BLaER1 treated with 17β-estradiol and CSF1 and Interleukin-3, amounts not matched to agents 10 nM and 100 nM (cell line): ENCODE measurements around the gene HSPB6.
"Not testable (repeated sequence)": the region's sequence is repeated elsewhere in the genome, so short reads cannot be mapped to it uniquely, and the experiment has no call there.

ENCODE experiments used
- H3K27ac ChIP-seq, 11 experiments: shearing (Covaris generic); formaldehyde crosslinking; 2 replicates each; pipeline ENCODE4 v1.8.1; 2022
- H3K27me3 ChIP-seq, 11 experiments: shearing (Covaris generic); formaldehyde crosslinking; 2 replicates each; pipeline ENCODE4 v1.8.1; 2022
- H3K36me3 ChIP-seq, 11 experiments: shearing (Covaris generic); formaldehyde crosslinking; 2 replicates each; pipeline ENCODE4 v1.8.1; 2022
- H3K4me1 ChIP-seq, 10 experiments: shearing (Covaris generic); formaldehyde crosslinking; 2 replicates each; pipeline ENCODE4 v1.8.1; 2022
- H3K4me2 ChIP-seq, 11 experiments: shearing (Covaris generic); formaldehyde crosslinking; 2 replicates each; pipeline ENCODE4 v1.8.1; 2022
- H3K4me3 ChIP-seq, 10 experiments: shearing (Covaris generic); formaldehyde crosslinking; 2 replicates each; pipeline ENCODE4 v1.8.1; 2022
- H3K9ac ChIP-seq, 11 experiments: shearing (Covaris generic); formaldehyde crosslinking; 2 replicates each; pipeline ENCODE4 v1.8.1; 2022
- H3K9me3 ChIP-seq, 11 experiments: shearing (Covaris generic); formaldehyde crosslinking; replicated peaks in 1 of 11; 2 replicates each; pipeline ENCODE4 v1.8.1; 2022
- H4K20me1 ChIP-seq, 11 experiments: shearing (Covaris generic); formaldehyde crosslinking; 2 replicates each; pipeline ENCODE4 v1.8.1; 2022
- Cebpa-rat ChIP-seq, 11 experiments: shearing (Covaris generic); IDR thresholded peaks; 2 replicates each; pipeline ENCODE4 v1.8.1; 2022

Gene HSPB6

DNA sequence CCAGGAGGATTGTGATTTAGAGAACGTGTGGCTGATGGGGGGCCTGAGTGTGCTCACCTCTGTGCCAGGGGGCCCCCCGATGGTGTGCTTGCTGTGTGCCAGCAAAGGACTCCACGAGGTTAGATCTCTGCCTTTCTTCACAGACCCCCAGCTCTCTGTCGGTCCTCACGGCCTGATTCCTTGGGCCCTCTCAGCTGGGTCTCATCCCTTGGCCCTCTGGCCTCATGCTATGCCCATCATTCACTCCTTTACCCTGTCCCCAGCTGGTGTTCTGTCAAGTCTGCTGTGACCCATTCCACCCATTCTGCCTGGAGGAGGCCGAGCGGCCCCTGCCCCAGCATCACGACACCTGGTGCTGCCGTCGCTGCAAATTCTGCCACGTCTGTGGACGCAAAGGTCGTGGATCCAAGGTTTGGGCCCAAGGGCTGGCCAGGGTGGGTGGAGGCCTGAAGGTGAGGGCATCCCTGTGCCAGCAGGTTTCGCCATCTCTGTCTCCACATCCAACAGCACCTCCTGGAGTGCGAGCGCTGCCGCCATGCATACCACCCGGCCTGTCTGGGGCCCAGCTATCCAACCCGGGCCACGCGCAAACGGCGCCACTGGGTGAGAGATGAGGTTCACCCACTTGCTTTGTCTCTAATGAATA lies 31.5 kb downstream of the HSPB6 start:
- Histone ChIP-seq H4K20me1 (peaks cover 36 to 98% (median 92%) of the 10 kb centered on the region in 11 experiments; a peak in 21 of 22 replicates), H3K9ac (0 out of 22 replicates have a peak overlapping the region, but pooled peaks of 2 of the 11 experiments have one; percentile 4 to 15), H3K27ac (no peak overlapping the region), H3K36me3 (peaks cover 90 to 98% (median 97%) of the 10 kb centered on the region in 11 experiments), H3K9me3 (no peaks in the 10 kb centered on the region), H3K4me1 (no peaks in the 10 kb centered on the region; a peak in 2 of 20 replicates), H3K4me3 (no peak overlapping the region), H3K27me3 (no peaks in the 10 kb centered on the region), H3K4me2 (no peak overlapping the region)
- no peak for TF ChIP-seq Cebpa-rat (IDR thresholded peaks at IDR 0.05)

DNA sequence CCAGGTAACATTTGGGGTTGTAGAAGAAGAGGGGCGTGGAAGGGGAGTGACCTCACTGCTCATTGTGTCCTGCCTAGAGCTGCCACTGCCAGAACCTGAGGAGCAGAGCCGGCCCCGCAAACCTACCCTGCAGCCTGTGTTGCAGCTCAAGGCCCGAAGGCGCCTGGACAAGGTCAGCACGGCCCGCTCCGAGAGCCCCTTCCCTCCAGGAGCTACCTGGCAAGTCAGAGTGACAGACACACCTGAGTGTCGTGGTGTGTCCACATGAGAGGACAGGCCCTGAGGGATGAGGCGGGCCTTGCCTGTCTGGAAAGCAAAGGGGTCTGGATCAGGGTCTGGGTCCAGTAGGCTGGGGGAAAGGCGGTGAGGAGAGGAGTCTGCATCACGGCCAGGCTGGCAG lies 32.3 kb downstream of the HSPB6 start:
- H3K27ac ChIP-seq, result no peak overlapping the region
- H3K4me3 ChIP-seq, result no peak overlapping the region
- H3K4me1 ChIP-seq, result peaks cover 2 to 7% (median 6%) of the 10 kb centered on the region in 10 experiments; a peak in 19 of 20 replicates
- no peak for TF ChIP-seq Cebpa-rat (IDR thresholded peaks at IDR 0.05)
- H3K9me3 ChIP-seq, result no peaks in the 10 kb centered on the region
- peaks cover 89 to 98% (median 97%) of the 10 kb centered on the region in 11 experiments for H3K36me3 ChIP-seq
- no peak overlapping the region for H3K4me2 ChIP-seq
- H4K20me1 ChIP-seq, result peaks cover 43 to 98% (median 92%) of the 10 kb centered on the region in 11 experiments; a peak in 21 of 22 replicates
- no peak overlapping the region for H3K9ac ChIP-seq
- no peaks in the 10 kb centered on the region for H3K27me3 ChIP-seq

DNA sequence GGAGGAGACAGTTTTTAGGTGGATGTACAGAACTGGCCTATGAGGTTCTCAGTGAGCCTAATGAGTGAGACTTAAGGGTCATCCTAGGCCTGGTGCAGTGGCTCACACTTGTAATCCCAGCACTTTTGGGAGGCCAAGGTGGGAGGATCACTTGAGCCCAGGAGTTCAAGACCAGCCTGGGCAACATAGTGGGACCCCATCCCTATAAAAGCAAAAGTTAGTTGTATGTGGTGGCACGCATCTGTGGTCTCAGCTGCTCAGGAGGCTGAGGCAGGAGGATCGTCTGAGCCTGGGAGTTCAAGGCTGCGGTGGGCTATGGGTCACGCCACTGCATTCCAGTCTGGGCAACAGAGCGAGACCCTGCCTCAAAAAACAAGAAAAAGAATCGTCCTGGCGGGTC lies 32.7 kb downstream of the HSPB6 start:
- Histone ChIP-seq H3K4me1 (peaks cover 6 to 12% (median 10%) of the 10 kb centered on the region in 10 experiments), H4K20me1 (peaks cover 47 to 98% (median 92%) of the 10 kb centered on the region in 11 experiments; a peak in 21 of 22 replicates), H3K36me3 (peaks cover 86 to 98% (median 96%) of the 10 kb centered on the region in 11 experiments)
- not testable (repeated sequence) for H3K27ac ChIP-seq, H3K9ac ChIP-seq, H3K9me3 ChIP-seq, H3K4me3 ChIP-seq, H3K4me2 ChIP-seq, H3K27me3 ChIP-seq

DNA sequence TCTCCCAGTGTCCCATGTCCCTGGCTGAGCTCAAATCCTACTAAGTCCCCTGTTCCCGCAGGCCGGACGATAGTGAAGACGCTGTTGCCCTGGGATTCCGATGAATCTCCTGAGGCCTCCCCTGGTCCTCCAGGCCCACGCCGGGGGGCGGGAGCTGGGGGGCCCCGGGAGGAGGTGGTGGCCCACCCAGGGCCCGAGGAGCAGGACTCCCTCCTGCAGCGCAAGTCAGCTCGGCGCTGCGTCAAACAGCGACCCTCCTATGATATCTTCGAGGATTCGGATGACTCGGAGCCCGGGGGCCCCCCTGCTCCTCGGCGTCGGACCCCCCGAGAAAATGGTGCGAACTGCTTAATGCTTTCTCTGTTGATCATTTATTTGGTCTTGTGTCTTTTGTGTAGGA lies 33.2 kb downstream of the HSPB6 start:
- Histone ChIP-seq H3K36me3 (peaks cover 82 to 94% (median 92%) of the 10 kb centered on the region in 11 experiments), H3K4me1 (peaks cover 11 to 16% (median 14%) of the 10 kb centered on the region in 10 experiments), H3K9ac (peak overlapping the region in 2 of 11 experiments; percentile 8 to 32; a peak in 1 of 22 replicates), H3K27ac (no peak overlapping the region), H3K27me3 (no peaks in the 10 kb centered on the region), H3K4me2 (no peak overlapping the region), H3K4me3 (no peak overlapping the region), H3K9me3 (no peaks in the 10 kb centered on the region), H4K20me1 (peaks cover 52 to 98% (median 92%) of the 10 kb centered on the region in 11 experiments; a peak in 21 of 22 replicates)
- no peak for TF ChIP-seq Cebpa-rat (IDR thresholded peaks at IDR 0.05)

DNA sequence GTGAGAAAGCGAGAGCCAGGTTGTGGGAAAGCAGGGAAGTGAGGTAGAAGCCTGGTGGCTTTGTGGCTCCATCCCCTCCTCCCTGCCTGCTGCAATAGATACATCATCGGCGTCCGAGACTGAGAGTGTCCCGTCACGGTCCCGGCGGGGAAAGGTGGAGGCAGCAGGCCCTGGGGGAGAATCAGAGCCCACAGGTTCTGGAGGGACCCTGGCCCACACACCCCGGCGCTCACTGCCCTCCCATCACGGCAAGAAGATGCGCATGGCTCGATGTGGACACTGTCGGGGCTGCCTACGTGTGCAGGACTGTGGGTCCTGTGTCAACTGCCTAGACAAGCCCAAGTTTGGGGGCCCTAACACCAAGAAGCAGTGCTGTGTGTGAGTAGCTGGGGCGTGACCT lies 33.9 kb downstream of the HSPB6 start:
- H3K9ac ChIP-seq, result peak overlapping the region in 3 of 11 experiments; percentile 8 to 32 (median 19); a peak in 3 of 22 replicates
- H3K36me3 ChIP-seq, result peaks cover 74 to 86% (median 84%) of the 10 kb centered on the region in 11 experiments
- peaks cover 11 to 16% (median 14%) of the 10 kb centered on the region in 10 experiments for H3K4me1 ChIP-seq
- no peak overlapping the region for H3K4me2 ChIP-seq
- no peaks in the 10 kb centered on the region for H3K27me3 ChIP-seq
- no peaks in the 10 kb centered on the region for H3K9me3 ChIP-seq
- H3K4me3 ChIP-seq, result no peak overlapping the region
- H4K20me1 ChIP-seq, result peaks cover 55 to 95% (median 89%) of the 10 kb centered on the region in 11 experiments; a peak in 21 of 22 replicates
- no peak overlapping the region for H3K27ac ChIP-seq
- TF ChIP-seq Cebpa-rat (IDR thresholded peaks at IDR 0.05), result no peak

DNA sequence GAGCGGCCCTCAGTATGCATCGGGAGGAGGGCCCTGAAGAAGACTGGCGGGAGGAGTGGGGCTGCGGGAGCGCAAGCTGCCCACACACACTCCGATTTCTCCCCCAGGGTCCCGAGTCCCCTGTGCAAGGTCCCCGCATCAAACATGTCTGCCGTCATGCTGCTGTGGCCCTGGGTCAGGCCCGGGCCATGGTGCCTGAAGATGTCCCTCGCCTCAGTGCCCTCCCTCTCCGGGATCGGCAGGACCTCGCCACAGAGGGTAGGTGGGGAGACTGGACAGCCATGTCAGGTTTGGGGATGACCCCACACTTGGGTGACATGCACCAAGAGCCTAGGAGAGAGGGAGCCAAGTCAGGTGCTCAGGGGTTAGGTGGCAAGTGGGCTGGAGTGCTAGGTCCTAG lies 34.4 kb downstream of the HSPB6 start:
- H3K9ac ChIP-seq, result peak overlapping the region in 6 of 11 experiments; percentile 8 to 43 (median 20); a peak in 6 of 22 replicates
- H3K4me1 ChIP-seq, result peaks cover 11 to 16% (median 14%) of the 10 kb centered on the region in 10 experiments
- H3K27me3 ChIP-seq, result no peaks in the 10 kb centered on the region
- H3K4me2 ChIP-seq, result no peak overlapping the region
- H4K20me1 ChIP-seq, result peaks cover 55 to 91% (median 85%) of the 10 kb centered on the region in 11 experiments; a peak in 21 of 22 replicates
- no peak for TF ChIP-seq Cebpa-rat (IDR thresholded peaks at IDR 0.05)
- no peak overlapping the region for H3K4me3 ChIP-seq
- no peaks in the 10 kb centered on the region for H3K9me3 ChIP-seq
- H3K27ac ChIP-seq, result no peak overlapping the region
- peaks cover 69 to 82% (median 79%) of the 10 kb centered on the region in 11 experiments for H3K36me3 ChIP-seq

DNA sequence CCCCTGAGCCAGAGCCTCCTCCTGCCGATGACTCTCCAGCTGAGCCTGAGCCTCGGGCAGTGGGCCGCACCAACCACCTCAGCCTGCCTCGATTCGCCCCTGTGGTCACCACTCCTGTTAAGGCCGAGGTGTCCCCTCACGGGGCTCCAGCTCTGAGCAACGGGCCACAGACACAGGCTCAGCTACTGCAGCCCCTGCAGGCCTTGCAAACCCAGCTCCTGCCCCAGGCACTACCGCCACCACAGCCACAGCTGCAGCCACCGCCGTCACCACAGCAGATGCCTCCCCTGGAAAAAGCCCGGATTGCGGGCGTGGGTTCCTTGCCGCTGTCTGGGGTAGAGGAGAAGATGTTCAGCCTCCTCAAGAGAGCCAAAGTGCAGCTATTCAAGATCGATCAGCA lies 35.5 kb downstream of the HSPB6 start:
- peaks cover 12 to 17% (median 14%) of the 10 kb centered on the region in 10 experiments for H3K4me1 ChIP-seq
- no peak overlapping the region for H3K4me2 ChIP-seq
- TF ChIP-seq Cebpa-rat (IDR thresholded peaks at IDR 0.05), result no peak
- H3K4me3 ChIP-seq, result no peak overlapping the region
- peaks cover 53 to 80% (median 76%) of the 10 kb centered on the region in 11 experiments; a peak in 21 of 22 replicates for H4K20me1 ChIP-seq
- no peaks in the 10 kb centered on the region for H3K27me3 ChIP-seq
- peak overlapping the region in 7 of 11 experiments; percentile 2 to 43 (median 32); a peak in 8 of 22 replicates for H3K9ac ChIP-seq
- H3K36me3 ChIP-seq, result peaks cover 59 to 71% (median 69%) of the 10 kb centered on the region in 11 experiments
- H3K27ac ChIP-seq, result no peak overlapping the region
- no peaks in the 10 kb centered on the region for H3K9me3 ChIP-seq

DNA sequence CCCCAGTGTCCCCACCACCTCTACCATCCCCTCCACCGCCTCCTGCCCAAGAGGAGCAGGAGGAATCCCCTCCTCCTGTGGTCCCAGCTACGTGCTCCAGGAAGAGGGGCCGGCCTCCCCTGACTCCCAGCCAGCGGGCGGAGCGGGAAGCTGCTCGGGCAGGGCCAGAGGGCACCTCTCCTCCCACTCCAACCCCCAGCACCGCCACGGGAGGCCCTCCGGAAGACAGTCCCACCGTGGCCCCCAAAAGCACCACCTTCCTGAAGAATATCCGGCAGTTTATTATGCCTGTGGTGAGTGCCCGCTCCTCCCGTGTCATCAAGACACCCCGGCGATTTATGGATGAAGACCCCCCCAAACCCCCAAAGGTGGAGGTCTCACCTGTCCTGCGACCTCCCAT lies 36.2 kb downstream of the HSPB6 start:
- peaks cover 51 to 64% (median 61%) of the 10 kb centered on the region in 11 experiments for H3K36me3 ChIP-seq
- H3K4me2 ChIP-seq, result no peak overlapping the region
- no peak for TF ChIP-seq Cebpa-rat (IDR thresholded peaks at IDR 0.05)
- peaks cover 53 to 80% (median 70%) of the 10 kb centered on the region in 11 experiments; a peak in 21 of 22 replicates for H4K20me1 ChIP-seq
- no peaks in the 10 kb centered on the region for H3K9me3 ChIP-seq
- peaks cover 19 to 24% (median 22%) of the 10 kb centered on the region in 10 experiments for H3K4me1 ChIP-seq
- H3K27me3 ChIP-seq, result no peaks in the 10 kb centered on the region
- H3K9ac ChIP-seq, result no peak overlapping the region
- H3K4me3 ChIP-seq, result no peak overlapping the region
- H3K27ac ChIP-seq, result peak overlapping the region in 1 of 11 experiments; percentile 28; a peak in 1 of 22 replicates

DNA sequence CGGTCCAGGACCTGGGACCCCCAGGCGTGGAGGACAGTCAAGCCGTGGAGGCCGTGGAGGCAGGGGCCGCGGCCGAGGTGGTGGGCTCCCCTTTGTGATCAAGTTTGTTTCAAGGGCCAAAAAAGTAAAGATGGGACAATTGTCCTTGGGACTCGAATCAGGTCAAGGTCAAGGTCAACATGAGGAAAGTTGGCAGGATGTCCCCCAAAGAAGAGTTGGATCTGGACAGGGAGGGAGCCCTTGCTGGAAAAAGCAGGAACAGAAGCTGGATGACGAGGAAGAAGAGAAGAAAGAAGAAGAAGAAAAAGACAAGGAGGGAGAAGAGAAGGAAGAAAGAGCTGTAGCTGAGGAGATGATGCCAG lies 36.7 kb downstream of the HSPB6 start:
- Histone ChIP-seq H3K9ac (peak overlapping the region in 10 of 11 experiments; percentile 93 to 98 (median 95); a peak in 16 of 22 replicates), H3K27ac (peak overlapping the region in 6 of 11 experiments; percentile 9 to 95 (median 88); a peak in 7 of 22 replicates), H3K27me3 (no peaks in the 10 kb centered on the region), H3K4me3 (peak overlapping the region in 2 of 10 experiments; percentile 83 to 90; a peak in 1 of 20 replicates), H3K9me3 (no peaks in the 10 kb centered on the region), H4K20me1 (peaks cover 53 to 80% (median 65%) of the 10 kb centered on the region in 11 experiments; a peak in 21 of 22 replicates), H3K4me1 (peaks cover 24 to 29% (median 27%) of the 10 kb centered on the region in 10 experiments), H3K36me3 (peaks cover 46 to 59% (median 56%) of the 10 kb centered on the region in 11 experiments), H3K4me2 (peak overlapping the region in 6 of 11 experiments; percentile 83 to 97 (median 94); a peak in 6 of 22 replicates)
- TF ChIP-seq Cebpa-rat (IDR thresholded peaks at IDR 0.05), result no peak
